Sciatic nerve (tissue), 2 donors: ENCODE measurements around the gene ESR1. TPM values are rescaled to one million over a fixed set of nuclear protein-coding genes. Genes with fewer than 3 reads are reported as not detected.
"Not testable (repeated sequence)": the region's sequence is repeated elsewhere in the genome, so short reads cannot be mapped to it uniquely, and the experiment has no call there.

ENCODE experiments used
- ATAC-seq: fragments of 200-7000 bp; cut with Tn5 transposase; one replicate; pipeline ENCODE4 v1.9.1; 2020; ENCODE audit warnings: mild to moderate bottlenecking, moderate library complexity
- DNase-seq: peaks from one replicate; pipeline ENCODE4 v3.0.0-alpha.2; 2020; ENCODE audit warnings: low spot score
- intact Hi-C: fragments of 100-400 bp; cut with DNase I; formaldehyde crosslinking; loops from one replicate; pipeline ENCODE4 v1.14.2; 2022
- total RNA-seq: library from RNA; stranded (reverse); fragmentation: NEBNext Ultra II Directional; extraction: Animal tissue kit (Norgen Biotek cat#: 25700); gene quantifications from one replicate; pipeline ENCODE4 v1.2.1, GENCODE V29; 2021
- donor health status: DM: no; HTN: no; CAD: no.
- donor health status: DM: no; HTN: no; CAD: no.

Gene ESR1
- total RNA-seq, 1 donor from 2014 or later = 16.5 TPM

DNA sequence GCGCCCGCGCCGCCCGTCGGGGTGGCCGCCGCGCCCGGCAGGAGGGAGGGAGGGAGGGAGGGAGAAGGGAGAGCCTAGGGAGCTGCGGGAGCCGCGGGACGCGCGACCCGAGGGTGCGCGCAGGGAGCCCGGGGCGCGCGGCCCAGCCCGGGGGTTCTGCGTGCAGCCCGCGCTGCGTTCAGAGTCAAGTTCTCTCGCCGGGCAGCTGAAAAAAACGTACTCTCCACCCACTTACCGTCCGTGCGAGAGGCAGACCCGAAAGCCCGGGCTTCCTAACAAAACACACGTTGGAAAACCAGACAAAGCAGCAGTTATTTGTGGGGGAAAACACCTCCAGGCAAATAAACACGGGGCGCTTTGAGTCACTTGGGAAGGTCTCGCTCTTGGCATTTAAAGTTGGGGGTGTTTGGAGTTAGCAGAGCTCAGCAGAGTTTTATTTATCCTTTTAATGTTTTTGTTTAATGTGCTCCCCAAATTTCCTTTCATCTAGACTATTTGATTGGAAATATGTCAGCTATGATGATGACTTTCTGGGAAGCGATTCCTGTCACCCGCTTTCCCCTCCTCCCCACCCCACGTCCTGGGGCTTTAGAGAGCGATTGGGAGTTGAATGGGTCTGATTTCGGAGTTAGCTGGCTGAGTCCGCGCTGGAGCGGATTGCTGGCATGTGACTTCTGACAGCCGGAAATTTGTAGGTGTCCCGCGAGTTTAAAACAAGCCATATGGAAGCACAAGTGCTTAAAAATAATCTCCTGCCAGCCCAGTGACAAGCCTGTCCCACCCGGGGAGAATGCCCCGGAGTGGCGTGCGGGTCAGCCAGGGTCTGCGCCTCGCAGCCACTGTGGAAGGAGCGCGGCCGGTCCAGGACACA lies 1.1 kb downstream of the ESR1 start:
- DNase-seq (no peak), ATAC-seq (peak; percentile 33)
- intact Hi-C loops = no loop called here

DNA sequence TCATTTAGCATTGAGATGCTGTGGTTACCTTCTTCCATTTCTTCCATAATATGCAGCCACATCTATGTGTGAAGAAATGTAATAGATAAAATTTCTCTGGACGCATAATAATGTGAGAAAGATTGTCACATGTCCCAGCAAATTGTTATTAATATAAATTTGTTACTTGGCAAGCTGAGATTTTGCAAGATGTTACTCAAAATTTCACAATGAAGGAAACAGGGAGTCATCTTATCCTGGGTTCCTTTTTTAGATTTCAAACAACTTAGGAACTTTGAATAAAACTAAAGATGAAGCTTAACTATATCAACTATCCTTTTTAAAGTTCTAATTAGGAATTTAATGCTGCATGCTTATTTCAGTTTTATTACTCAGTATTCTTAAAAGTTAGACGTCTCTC lies 3.6 kb downstream of the ESR1 start:
- intact Hi-C loops = no loop called here
- ATAC-seq (no peak), DNase-seq (no peak)

- DNase-seq = no peak
- ATAC-seq = no peak
- intact Hi-C loops = no loop called here
Measured at GRCh38 chr6:151813858-151814257, 6.4 kb downstream of the ESR1 start.

DNA sequence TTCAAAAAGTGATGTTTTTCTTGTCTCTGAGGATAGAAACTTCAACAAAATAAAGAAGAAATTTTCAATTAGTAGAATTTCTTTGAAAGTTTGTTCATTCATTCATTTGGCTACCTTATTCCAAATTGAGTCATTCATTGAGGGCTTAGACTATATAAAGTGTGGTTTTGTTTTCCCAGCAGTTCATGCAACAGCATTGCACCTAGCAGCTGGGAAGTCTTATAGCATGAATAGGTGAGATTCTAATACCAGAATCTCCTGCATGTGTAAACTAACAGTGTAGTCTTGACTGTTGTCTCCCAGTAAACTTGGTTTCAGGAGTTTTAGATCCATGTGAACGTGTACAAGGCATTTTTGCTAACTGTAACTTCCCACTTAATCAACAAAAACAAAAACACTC lies 7.1 kb downstream of the ESR1 start:
- no peak for ATAC-seq
- intact Hi-C loops = no loop called here
- no peak for DNase-seq

DNA sequence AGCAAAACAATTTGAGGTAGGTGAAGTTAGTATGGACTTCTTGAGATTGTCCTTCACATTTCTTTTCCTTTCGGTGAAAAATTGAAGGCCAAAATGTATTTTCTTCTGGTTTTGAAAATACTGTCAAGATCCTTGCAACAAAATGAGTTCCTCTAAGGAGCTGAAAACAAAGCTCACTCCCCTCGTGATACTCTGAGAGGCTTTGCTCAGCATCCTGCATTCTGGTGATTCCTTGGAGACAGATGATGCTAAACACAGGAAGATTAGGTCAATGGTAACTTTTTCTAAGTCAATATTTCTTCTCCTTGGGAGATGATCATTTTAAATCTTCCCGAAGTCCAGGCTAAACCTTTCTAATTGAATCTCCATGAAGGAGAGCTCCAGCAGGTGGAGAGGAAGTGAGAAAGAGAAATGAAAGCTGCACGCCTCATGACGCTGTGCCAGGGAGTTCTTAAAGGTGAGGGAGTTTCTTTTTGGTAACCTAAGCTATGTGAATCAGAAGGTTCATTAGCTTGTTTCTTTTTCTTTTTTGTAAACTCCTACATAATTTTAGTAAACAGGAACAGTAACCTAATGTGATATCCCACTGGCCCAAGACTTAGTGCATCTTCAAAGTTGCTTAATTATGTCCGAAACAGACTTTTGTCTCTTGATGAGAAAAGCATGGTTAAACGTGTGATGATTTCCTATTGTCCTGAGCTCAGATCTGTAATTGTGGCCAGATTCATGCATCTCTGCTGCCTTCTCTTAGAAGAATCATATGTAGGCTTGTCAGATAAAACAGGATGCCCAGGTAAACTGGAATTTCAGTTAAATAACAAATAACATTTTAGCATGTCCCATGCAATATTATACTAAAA lies 15.0 kb downstream of the ESR1 start:
- ATAC-seq = no peak
- DNase-seq = no peak
- intact Hi-C loops = no loop called here

DNA sequence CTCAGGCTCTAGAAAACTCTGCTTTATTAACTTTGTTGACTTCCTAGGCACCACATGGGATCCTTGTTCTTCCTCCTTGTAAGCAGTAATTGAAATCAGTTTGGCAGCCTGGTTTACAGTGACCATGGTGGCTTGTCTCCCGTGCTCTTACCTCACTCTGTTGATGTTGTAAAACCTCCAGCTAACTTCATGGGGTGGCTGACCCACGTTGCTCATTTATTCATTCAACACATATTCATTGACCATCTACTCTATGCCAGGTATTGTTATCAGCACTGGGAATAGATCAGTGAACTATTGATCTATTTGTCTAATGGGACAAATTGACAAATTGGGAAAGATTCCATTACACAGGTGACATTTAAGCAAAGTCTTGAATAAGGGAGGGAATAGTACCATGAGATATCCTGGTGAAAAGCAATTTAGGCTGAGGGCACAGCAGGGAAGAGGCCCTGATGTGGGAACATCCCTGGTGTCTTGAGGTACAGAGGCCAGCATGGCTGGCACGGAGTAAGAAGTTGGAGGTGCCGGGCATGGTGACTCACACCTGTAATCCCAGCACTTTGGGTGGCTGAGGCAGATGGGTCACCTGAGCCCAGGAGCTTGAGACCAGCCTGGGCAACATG lies 19.1 kb downstream of the ESR1 start:
- peak; percentile 44 for ATAC-seq
- intact Hi-C loops = no loop called here
- DNase-seq = no peak

GRCh38 chr6:151832710-151833109 lies 25.2 kb downstream of the ESR1 start:
- ATAC-seq (no peak), DNase-seq (no peak)
- intact Hi-C loops = no loop called here

- intact Hi-C loops = no loop called here
- DNase-seq (no peak), ATAC-seq (no peak)
Measured at GRCh38 chr6:151835396-151835795, 27.9 kb downstream of the ESR1 start.

DNA sequence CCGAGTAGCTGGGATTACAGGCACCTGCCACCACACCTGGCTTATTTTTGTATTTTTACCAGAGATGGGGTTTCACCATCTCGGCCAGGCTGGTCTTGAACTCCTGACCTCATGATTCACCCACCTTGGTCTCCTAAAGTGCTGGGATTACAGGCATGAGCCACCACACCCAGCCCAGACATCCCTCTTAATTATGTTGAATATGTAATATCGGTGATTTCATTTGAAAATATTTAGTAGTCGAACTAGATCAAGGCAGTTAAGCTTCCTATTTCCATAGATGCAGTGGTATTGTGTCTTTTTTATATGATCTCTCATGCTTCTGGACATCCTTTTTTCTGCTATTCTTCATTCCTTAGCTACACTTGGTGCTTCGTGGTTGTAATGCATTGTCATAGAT lies 29.7 kb downstream of the ESR1 start:
- ATAC-seq = no peak
- DNase-seq = no peak
- intact Hi-C loops = no loop called here

DNA sequence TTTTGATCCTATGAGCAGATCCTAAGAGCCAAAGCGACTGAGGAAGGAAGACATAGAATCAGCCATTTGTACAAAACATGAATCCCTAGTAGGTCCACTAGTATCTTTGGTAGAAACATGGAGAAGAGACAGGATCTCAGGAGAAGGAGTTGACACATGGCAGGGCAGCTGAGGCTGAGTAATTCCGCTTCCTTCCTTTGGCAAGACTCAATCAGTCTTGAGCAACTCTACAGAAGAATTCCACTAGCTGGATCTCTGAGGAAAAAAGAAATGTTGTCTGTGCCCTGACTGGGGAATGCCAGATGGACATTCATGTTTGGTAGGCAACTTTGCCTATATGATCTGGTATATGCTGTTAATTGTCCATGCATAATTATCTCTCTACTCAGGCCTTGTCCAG lies 35.3 kb downstream of the ESR1 start:
- peak; percentile 53 for ATAC-seq
- DNase-seq = no peak

DNA sequence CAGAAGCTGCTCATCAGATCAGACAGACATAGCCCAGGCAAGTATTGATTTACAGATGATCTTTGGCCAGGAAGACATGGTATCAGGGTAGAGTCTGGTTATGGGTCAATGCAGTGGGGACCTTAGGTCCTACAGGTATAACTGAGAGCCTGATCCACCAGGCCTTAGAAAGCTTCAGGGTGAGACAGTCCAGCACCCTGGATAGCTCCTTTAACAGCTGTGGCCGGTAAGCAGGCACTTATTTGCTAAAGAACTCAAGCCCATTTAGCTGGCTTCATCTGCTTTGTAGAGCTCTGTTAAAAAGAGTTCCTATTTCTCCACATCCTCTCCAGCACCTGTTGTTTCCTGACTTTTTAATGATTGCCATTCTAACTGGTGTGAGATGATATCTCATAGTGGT lies 39.6 kb downstream of the ESR1 start:
- ATAC-seq = no peak

More for the DNA sequence above, 35.3 kb downstream of the ESR1 start:
- intact Hi-C loops = no loop called here

GRCh38 chr6:151850479-151851003 lies 43.1 kb downstream of the ESR1 start:
- no peak for ATAC-seq
- intact Hi-C loops = no loop called here

More for the DNA sequence above, 39.6 kb downstream of the ESR1 start:
- intact Hi-C loops = no loop called here
- DNase-seq = no peak

DNA sequence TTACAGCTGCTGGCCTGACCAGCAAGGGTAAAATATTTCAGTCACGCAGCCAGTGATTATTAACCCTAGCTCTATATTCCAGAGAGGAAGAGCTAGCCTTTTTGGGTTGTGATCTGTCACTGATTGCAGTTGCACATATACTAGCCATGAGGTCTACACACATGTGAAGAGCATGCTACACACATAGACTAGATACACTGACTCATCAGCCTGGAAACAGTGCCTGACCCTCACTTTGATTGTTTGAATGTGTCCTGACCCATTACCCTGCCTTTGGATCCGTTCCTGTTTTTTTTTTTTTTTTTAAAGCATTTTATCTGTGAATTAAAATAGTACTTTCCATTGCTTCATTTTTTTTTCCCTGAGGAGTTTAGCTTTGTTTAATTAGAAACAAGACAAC lies 50.8 kb downstream of the ESR1 start:
- DNase-seq = no peak
- ATAC-seq = no peak
- intact Hi-C loops = no loop called here

More at GRCh38 chr6:151850479-151851003, 43.1 kb downstream of the ESR1 start:
- DNase-seq = no peak

DNA sequence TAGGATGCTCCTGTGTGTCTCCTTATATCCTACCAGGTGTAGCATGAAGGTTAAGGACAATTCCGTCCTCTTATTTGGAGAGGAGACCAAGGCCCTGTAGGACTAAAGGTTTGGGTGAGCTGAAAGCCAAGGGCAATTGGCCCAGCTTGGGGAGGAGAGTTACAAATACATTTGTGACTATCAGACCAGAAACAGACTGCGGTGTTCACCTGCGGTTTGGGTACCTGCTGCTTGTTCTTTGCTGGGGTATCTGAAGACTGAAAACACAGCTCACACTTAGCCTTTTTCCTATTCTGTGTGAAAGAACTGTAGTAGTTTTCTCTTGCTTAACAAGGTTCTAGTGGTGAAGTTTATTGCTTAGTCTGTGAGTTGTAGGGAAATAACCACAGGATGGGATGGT lies 55.0 kb downstream of the ESR1 start:
- DNase-seq (no peak), ATAC-seq (no peak)
- intact Hi-C loops = no loop called here

DNA sequence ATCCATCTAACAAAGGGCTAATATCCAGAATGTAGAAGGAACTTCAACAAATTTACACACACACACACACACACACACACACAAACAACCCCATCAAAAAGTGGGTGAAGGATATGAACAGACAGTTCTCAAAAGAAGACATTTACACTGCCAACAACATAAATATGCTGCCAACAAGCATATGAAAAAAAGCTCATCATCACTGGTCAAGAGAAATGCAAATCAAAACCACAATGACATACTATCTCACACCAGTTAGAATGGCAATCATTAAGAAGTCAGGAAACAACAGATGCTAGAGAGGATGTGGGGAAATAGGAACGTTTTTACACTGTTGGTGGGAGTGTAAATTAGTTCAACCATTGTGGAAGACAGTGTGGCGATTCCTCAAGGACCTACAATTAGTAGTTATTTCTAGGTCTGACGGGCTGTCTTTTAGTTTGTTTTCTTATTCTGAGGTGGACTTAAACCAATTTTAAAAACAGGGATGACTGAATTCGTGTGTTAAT lies 59.9 kb downstream of the ESR1 start:
- intact Hi-C loops, DNase-seq, ATAC-seq: not testable (repeated sequence)

- DNase-seq (no peak), ATAC-seq (peak; percentile 86)
- intact Hi-C loops = no loop called here
Measured at GRCh38 chr6:151869345-151869744, 61.9 kb downstream of the ESR1 start.

DNA sequence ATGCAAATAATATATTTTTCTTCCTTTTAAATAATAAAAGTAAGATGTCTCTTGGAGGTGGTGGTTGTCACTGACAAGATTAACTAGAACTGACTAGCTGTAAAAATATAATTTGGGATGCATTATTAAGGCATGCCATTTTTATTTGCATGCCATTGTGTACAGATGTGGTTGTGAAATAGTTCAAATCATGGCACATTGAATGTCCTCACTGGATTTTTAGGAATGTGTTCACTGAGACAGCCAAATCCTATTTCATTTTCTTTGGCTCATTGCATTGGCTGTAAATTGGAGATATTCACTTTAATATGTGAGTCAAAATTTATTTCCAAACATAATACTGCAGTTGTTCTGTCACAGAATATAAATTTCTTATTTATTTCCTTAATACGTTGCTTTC lies 62.3 kb downstream of the ESR1 start:
- intact Hi-C loops = no loop called here
- no peak for DNase-seq
- peak; percentile 82 for ATAC-seq

GRCh38 chr6:151870375-151870774 lies 62.9 kb downstream of the ESR1 start:
- intact Hi-C loops = no loop called here
- ATAC-seq (peak; percentile 44), DNase-seq (no peak)

GRCh38 chr6:151875524-151875923 lies 68.0 kb downstream of the ESR1 start:
- DNase-seq = no peak
- no peak for ATAC-seq
- intact Hi-C loops = no loop called here
